ENCODE measurements around the gene PROSER3. TPM values are rescaled to one million over a fixed set of nuclear protein-coding genes. Genes with fewer than 3 reads are reported as not detected.

Gene PROSER3
- total RNA-seq, 2 donors from 2014 or later: 36.2 to 53.8 TPM

Other genes with a start within 250 kb of the PROSER3 start
- gene DMKN, start 244.5 kb upstream of the PROSER3 start, total RNA-seq: 1 to 10 TPM in 1 of 2 donors, not detected in 1; 1.8 TPM
- not detected for gene SBSN, start 229.9 kb upstream of the PROSER3 start, total RNA-seq
- not detected for gene GAPDHS, start 224.7 kb upstream of the PROSER3 start, total RNA-seq
- 10 to 100 TPM; 25.3 to 34.4 TPM for gene TMEM147, start 212.6 kb upstream of the PROSER3 start, total RNA-seq
- not detected for gene ATP4A, start 194.5 kb upstream of the PROSER3 start, total RNA-seq
- not detected for gene PMIS2, start 172.0 kb upstream of the PROSER3 start, total RNA-seq
- gene HAUS5, start 145.4 kb upstream of the PROSER3 start, total RNA-seq: 10 to 100 TPM; 29.2 to 55.0 TPM
- gene RBM42, start 129.1 kb upstream of the PROSER3 start, total RNA-seq: 100 to 1,000 TPM; 109 to 110 TPM
- gene ETV2, start 116.4 kb upstream of the PROSER3 start, total RNA-seq: 1 to 10 TPM in 1 of 2 donors, under 1 TPM in 1; 0.39 to 1.2 TPM
- 100 to 1,000 TPM; 363 to 400 TPM for gene COX6B1, start 109.9 kb upstream of the PROSER3 start, total RNA-seq
- under 1 TPM; 0.38 to 0.70 TPM for gene UPK1A, start 91.7 kb upstream of the PROSER3 start, total RNA-seq
- 100 to 1,000 TPM; 191 to 295 TPM for gene ZBTB32, start 53.6 kb upstream of the PROSER3 start, total RNA-seq
- 100 to 1,000 TPM in 1 of 2 donors, 10 to 100 TPM in 1; 80.1 to 137 TPM for gene KMT2B, start 40.2 kb upstream of the PROSER3 start, total RNA-seq
- gene IGFLR1, start 15.7 kb upstream of the PROSER3 start, total RNA-seq: 100 to 1,000 TPM in 1 of 2 donors, 10 to 100 TPM in 1; 80.4 to 193 TPM
- 10 to 100 TPM; 17.0 to 19.1 TPM for gene U2AF1L4, start 12.8 kb upstream of the PROSER3 start, total RNA-seq
- gene PSENEN, start 12.5 kb upstream of the PROSER3 start, total RNA-seq: 10 to 100 TPM; 66.4 to 84.2 TPM
- gene LIN37, start 9.6 kb upstream of the PROSER3 start, total RNA-seq: 10 to 100 TPM in 1 of 2 donors, 1 to 10 TPM in 1; 9.6 to 24.7 TPM
- gene HSPB6, start 1.1 kb upstream of the PROSER3 start, total RNA-seq: not detected
- gene ARHGAP33, start 17.4 kb downstream of the PROSER3 start, total RNA-seq: 10 to 100 TPM; 31.5 to 45.0 TPM
- not detected for gene PRODH2, start 54.7 kb downstream of the PROSER3 start, total RNA-seq
- not detected for gene NPHS1, start 94.3 kb downstream of the PROSER3 start, total RNA-seq
- 1 to 10 TPM; 1.3 to 2.2 TPM for gene KIRREL2, start 98.7 kb downstream of the PROSER3 start, total RNA-seq
- gene APLP1, start 110.4 kb downstream of the PROSER3 start, total RNA-seq: 1 to 10 TPM; 1.9 TPM
- gene NFKBID, start 142.4 kb downstream of the PROSER3 start, total RNA-seq: 10 to 100 TPM; 54.4 to 68.7 TPM
- gene HCST, start 144.4 kb downstream of the PROSER3 start, total RNA-seq: 100 to 1,000 TPM; 154 to 228 TPM
- gene TYROBP, start 150.1 kb downstream of the PROSER3 start, total RNA-seq: 100 to 1,000 TPM in 1 of 2 donors, 10 to 100 TPM in 1; 65.3 to 235 TPM
- gene LRFN3, start 178.2 kb downstream of the PROSER3 start, total RNA-seq: 10 to 100 TPM in 1 of 2 donors, 1 to 10 TPM in 1; 4.6 to 10.6 TPM
- 10 to 100 TPM; 17.6 to 21.4 TPM for gene SDHAF1, start 237.0 kb downstream of the PROSER3 start, total RNA-seq